ENCODE measurements around the gene SBK1. TPM values are rescaled to one million over a fixed set of nuclear protein-coding genes. Genes with fewer than 3 reads are reported as not detected.

SBK1 gene
- total RNA-seq, 1 donor from 2014 or later = under 0.01 TPM

DNA sequence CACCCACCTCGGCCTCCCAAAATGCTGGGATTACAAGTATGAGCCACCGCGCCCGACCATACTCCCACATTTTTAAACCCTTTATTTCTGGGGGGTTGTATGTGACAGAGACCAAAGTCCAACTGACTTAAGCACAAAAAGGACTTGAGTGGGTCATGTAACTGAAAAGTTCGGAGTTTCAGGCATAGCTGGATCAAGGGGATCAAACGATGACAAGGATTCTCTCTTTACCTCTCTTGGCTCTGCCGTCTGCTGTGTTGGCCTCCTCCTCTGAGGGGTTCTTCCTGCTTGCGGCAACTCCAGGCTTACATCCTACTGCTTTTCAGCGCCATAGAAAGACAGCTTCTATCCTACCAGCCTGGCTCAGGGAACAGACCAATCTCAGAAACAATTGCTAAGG, 9.2 kb upstream of the SBK1 start:
- no peak for DNase-seq

DNA sequence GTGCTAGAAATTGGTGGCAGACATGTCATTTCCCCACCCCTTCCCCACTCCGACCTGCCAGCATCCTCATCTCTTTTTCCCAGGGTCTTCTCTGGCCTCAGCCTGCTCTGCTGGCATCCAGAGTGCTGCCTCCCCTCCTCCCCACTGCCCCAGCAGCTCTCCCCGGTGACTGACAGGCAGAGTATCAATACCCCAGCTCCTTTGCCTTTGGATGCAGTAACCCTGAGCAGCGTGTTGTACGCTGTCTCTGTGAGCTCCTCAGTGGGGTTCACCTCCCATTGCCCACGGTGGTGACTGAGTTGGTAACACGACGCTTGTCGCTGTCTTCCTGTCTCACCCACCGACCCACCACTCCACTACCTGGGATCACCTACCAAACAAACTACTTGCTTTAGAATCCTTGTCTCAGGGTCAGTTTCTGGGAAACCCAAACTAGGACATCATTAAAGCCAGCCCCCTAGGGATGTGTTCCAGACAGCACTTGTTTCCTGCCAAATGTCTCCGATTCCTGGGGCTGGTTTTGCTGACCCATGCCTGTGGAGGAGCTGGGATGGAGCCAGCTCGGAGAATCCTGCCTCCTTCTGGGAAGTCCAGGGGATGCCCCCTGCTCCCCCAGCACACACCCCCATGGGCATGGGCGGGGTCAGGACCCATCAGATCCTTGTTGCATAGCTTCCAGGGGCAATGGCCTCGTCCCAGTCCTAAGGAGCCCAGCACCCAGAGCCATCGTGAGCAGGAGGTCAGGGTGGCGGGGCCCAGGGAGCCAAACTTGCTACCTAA, 8.3 kb upstream of the SBK1 start:
- no peak for DNase-seq

DNA sequence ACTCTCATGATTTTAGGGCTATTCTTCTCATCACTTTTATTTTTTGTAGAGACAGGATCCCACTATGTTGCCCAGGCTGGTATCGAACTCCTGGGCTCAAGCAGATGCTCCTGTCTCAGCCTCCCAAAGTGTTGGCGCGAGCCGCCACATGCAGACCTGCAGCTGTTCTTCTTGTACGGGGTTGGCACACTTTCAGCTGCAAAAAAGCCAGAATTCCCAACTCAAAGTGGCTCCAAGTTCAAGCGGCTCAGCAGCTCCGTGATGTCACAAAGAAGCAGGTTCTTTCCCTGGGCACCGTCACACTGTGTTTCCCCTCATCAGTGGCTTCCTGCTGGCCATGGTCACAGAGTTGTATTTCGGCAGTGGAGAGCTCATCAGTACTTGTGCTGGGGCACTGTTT, 6.7 kb upstream of the SBK1 start:
- no peak for DNase-seq

DNA sequence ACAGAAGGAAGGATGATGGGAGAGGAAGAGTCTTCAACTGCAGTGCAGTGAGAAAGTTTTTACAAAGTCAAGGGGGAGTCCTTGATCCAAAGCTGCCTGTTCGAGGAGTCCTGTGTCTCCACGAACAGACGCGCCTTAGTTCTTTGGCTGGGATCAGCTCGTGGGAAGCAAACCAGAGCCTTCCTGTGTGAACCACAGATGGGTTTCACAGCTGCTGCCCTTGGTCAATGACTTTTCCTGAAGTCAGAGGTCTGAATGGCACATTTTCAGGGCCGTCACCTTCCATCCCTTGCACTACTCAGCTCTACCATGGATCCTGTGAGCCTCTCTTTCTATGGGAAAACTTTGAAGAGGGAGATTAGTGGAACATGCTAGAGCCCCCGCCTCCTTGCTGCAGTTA, 4.2 kb upstream of the SBK1 start:
- no peak for DNase-seq

DNA sequence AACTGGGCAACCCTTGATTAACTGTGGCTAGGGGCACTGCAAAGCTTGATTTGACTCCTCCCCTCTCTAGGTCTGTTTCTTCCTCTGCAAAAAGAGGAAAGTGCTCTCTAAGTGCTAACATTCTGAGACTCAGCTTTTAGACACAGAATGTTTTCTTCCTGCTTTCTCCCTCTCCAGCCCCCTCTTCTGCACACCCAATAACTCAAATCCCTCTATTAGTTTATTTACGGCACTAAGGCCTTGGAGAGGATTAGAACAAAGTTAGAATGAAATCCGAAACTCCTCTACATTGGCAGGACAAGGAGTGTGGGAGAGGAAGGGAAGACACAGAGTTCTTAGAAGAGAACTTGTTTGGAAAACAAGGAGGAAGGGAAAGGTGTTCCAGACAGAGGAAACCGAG, 3.3 kb upstream of the SBK1 start:
- DNase-seq = no peak

DNA sequence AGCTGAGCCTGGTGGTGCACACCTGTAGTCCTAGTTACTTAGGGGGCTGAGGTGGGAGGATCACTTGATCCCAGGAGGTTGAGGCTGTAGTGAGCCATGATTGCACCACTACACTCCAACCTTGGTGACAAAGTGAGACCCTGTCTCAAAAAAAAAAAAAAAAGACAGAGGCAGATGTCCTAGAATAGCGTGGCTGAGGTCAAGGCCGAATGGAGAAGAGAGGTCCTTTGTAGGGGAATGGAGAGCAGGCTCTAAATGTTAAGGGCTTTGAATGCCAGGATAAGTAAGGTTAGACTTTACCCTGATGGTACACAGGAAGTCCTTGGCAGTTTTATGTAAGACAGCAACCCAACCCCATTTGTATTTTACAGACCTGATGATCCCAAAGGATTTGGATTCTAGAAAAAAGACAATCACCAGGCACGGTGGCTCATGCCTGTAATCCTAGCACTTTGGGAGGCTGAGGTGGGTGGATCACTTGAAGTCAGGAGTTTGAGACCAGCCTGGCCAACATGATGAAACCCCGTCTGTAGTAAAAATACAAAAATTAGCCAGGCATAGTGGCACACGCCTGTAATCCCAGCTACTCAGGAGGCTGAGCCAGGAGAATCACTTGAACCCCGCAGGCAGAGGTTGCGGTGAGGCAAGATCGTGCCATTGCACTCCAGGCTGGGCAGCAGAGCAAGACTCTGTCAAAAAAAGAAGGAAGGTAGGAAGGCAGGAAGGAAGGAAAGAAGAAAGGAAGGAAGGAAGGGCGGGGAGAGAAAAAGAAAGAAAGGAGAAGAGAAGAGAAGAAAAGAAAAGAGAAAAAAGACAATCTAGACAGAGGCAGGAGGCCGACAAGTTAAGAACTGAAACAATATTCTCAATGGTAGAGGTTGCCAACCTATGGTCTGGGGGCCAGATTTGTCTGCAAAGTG, 2.1 kb upstream of the SBK1 start:
- DNase-seq = no peak

DNA sequence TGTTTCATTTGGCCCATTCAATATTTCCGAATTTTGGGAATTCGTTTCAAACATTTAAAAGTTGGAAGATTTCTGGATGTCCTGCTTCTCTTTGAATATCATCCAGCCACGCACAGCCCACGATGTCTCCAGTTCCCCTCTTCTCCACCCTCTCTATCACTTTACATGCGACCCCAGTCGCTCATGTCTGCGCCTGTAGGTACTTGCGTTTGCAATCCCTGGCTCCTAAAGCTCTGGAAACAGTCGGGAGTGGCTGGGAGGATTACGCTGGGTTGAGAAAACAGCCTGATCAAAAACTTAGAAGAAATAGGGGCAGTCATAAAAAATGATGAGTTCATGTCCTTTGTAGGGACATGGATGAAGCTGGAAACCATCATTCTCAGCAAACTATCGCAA, 1.5 kb upstream of the SBK1 start:
- DNase-seq = no peak

DNA sequence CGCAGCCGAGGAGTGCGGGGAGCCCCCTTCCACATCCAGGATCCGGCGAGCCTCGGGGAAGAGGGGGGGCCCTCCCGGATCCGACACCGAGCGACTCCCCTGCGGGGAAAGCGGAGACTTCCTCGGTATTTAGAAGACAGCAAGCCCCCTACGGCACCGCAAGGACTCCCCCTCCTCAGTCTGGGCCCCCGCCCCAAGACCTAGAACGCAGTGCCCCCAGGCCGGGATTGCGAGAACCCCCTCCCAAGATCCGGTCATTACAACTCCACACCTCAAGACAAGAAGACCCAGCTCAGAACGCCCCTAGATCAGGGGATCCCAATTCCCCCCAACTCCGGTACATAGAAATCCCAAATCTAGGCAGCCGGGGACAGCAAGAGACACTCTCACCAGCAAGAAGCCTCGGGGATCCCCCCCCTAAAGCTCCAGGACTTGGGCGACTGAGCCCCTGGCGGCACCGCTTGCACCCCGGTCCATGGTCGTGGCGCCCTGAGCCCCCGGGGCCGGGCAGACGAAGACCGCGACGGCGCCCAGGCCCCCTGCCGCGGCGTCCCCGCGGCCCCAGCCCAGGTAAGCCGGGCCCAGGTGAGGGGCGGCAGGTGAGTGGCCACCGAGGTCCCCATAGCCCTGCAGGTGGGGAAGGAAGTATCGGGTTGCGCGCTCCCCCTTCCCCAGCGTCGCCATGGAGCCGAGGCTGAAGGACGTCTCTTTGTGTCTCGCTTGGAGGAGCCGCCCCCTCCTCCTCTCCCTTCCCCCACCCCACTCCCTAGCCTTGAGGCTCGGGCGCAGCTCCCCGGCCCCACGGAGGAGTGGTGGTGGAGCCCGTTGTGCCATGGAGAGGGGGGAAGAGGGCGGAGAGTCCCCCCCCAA, 641 bp downstream of the SBK1 start:
- DNase-seq = no peak

DNA sequence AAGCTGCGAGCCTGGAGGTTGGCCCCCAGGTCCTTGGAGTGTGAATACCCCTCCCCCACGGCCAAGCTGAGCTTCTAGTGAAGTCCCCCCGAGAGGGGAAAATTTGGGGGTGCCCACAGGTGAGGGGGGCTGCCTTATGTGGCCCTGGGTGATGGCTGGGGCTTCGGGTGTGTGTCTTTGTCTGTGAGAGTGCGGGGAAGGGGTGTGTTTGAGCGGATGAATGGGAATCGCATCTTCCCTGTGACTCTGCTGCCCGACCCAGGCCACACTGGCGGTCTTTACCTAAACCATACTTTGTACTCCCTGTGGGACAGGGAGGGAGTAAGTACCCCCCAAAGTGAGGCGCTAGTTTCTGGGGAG, 1.3 kb downstream of the SBK1 start:
- DNase-seq = no peak

DNA sequence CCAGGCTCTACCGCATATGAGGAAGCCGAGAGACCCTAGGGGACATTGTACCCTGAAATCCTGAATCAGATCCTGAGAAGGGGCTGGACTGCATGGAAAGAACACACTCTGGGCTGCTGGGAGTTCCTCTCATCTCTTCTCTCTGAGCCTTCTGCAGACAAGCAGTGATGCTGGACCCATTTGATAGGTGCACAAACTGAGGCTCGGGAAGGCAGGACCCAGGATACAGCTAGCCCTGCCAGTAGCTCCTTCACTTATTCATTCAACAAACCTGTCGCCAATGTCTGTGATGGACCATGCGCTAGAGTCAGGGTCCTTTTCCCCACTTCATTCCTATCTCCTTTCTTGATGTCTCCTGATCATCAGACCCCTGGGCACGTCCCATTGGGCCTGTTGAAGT, 1.9 kb downstream of the SBK1 start:
- DNase-seq = no peak

DNA sequence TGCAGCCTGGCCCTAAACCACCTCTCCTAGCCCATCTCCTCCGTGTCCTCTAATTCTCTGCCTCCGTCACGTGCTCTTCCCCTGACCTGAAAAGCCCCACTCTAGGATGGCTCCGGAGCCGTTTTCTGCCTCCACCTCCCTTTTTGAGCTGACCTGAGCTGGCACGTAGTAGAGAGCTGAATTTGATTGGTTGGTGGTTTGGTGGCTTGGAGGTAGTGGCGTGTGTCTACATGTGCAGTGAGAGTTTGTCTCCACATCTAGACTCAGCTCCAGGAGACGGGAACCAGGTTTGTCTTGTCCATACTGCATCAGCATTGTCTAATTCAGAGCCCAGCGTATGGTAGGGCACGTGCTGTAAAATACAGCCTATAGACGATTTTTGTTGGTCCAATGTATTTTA, 3.0 kb downstream of the SBK1 start:
- no peak for DNase-seq

DNA sequence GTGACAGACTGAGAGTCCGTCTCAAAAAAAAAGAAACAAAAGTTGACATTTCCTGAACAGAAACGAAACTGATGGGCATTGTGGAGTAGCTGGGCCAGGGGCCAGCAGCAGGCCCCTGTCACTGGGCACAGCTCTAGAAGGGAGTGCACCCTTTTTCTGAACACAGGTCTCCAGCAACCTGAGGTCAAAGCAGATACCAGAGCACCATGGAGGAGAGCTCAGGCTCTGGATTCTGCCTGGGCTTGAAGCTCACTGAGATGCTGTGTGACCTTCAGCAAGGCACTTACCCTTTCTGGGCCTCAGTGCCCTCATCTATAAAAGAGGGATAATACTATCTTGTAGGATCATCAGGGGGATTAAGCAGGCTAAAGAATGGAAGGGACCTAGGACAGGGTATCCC, 5.0 kb downstream of the SBK1 start:
- no peak for DNase-seq

DNA sequence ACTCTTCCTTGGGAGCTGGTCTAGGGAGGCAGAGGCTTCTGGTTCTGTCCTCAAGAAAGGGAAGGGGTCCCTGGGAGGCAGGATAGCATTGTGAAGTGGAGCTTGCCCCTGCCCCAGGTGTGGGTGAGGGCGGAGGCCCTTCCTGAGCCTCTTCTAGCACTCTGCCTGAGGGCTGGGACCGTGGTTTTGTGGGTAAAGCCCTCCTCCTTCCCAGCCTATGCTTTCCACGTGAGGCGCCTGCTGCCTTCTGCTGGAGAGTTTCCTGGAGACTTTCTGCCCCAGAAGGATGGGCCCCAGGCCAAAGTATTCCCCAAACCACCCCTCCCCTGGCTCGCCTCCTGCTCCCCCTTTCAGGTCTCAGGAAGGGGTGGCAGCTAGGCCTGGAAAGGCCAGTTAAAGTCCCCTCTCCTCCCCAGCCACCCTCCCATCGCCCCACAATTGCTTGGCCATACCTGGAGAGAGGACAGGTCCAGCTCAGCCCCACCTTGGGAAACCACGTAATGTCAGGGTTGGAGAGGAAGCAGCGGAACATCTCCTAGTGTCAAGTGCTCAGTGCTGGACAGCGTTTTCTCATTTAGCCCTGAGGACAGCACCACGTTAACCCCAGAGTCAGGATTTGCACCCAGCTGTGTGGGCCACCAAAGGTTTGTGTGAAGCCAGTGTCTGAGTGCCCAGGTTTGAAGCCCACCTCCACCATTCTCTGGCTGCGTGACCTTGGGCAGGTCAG, 5.6 kb downstream of the SBK1 start:
- no peak for DNase-seq

DNA sequence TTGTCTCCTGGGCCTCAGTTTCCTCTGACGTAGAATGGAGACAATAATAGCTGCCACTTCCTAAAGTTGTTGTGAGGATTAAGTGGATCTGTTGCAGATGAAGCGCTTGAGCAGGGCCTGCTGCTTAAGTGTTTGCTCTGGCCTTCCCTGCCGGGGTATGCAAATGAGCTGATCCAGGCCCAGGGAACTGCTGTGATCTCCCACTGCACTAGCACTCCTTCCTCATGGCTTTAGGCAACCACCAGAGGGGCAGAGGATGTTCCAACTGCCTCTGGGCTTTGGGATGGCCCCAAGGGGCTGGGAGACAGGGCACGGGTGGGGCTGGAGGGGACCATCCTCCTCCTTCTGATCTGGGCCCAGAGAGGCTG, 6.2 kb downstream of the SBK1 start:
- no peak for DNase-seq

DNA sequence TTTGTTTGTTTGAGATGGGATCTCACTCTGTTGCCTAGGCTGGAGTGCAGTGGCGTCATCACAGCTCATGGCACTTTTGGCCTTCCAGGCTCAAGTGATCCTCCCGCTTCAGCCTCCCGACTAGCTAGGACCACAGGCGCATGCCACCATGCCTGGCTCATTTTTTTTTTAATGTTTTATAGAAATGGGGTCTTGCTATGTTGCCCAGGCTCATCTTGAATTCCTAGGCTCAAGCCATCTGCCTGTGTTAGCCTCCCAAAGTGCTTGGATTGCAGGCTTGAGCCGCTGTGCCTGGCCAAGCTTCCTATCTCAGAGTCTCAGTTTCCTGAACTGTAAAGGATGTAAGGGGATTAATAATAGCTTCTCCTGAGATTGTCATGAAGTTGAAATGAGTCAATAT, 8.0 kb downstream of the SBK1 start:
- DNase-seq = no peak

DNA sequence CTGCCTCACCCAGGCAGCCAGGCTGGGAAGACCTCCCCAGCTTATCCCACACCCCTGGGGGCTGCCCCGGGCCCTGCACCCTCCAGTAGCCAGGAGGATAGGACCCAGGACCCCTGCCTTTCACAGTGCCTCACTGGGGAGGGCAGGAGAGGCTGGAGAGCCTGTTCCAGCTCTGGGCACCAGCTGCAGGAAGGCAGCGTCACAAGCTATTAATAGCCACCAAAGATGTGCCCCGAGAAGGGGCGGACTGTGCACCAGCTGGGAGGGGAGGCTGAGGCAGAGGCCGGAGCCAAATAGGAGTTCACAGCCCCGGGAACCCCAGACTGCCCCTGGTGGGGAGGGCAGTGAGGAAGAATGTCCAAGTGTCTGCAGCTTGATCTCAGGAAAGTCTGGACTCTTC, 8.8 kb downstream of the SBK1 start:
- DNase-seq = no peak

DNA sequence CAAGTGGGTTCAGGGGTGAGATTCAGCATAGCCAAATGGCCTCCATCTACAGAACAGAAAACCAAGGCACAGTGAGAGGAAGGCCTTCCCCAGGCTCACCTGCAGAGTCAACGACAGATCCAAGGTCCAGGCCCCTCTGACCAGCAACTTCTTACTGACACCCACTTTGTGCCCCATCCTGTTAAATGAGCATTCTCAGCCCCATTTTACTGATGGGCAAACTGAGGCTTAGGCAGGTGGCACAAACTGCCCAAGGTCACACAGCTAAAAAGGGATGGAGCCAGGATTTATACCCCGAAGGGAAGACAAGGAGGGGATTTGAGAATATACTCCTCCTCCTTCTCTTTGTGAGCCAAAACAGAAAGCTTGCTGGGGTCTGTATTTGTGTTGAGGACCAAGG, 9.3 kb downstream of the SBK1 start:
- no peak for DNase-seq

DNA sequence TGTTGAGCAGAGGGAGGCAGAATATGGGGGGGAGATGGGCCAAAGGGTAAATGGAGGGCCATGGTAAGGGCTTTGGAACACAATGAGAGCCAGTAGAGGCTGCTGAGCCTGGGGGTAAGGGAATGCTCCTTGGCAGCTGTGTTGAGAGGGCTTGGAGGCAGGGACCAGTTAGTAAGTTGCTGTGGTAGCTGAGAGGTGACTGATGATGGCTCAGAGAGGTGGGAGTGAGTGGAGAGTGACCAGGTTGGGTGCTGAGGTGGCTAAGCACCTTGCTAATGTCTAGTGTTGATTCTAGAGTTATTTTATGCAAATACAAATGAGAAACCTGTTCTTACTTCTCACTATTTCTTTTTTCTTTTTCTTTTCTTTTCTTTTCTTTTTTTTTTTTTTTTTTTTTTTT, 10.8 kb downstream of the SBK1 start:
- DNase-seq = no peak

DNA sequence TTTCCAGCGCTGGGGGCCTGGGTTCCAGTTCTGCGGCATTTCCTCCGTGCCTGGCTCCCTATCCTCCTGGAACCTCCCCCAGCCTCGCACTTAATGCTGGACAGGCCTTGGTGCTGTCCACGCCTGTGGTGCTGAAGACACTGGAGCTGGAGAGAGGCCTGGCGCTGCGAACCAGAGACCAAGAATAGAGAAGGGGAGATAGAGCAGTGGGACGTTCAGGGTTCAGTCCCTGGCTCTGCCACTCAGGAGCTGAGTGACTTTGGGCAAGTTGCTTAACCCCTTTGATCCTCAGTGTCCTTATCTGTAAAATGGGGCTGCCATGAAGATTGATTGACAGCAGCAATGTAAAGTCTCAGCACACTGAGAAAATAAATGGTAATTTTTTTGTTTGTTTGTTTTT, 11.9 kb downstream of the SBK1 start:
- peak; percentile 58 for DNase-seq

DNA sequence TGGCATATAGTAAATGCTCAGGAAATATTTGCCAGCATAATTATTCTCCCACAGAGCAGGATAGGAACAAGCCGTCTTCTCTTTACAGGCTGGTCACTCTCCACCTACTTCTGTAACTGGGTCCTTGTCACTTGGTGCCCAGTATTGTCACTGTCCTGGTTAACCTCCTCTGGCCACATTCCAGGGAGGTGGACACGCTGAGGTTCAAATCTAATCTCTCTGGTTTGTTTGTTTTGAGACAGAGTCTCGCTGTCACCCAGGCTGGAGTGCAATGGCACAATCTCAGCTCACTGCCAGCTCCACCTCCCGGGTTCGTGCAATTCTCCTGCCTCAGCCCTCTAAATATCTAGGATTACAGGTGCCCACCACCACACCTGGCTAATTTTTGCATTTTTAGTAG, 15.6 kb downstream of the SBK1 start:
- no peak for DNase-seq

DNA sequence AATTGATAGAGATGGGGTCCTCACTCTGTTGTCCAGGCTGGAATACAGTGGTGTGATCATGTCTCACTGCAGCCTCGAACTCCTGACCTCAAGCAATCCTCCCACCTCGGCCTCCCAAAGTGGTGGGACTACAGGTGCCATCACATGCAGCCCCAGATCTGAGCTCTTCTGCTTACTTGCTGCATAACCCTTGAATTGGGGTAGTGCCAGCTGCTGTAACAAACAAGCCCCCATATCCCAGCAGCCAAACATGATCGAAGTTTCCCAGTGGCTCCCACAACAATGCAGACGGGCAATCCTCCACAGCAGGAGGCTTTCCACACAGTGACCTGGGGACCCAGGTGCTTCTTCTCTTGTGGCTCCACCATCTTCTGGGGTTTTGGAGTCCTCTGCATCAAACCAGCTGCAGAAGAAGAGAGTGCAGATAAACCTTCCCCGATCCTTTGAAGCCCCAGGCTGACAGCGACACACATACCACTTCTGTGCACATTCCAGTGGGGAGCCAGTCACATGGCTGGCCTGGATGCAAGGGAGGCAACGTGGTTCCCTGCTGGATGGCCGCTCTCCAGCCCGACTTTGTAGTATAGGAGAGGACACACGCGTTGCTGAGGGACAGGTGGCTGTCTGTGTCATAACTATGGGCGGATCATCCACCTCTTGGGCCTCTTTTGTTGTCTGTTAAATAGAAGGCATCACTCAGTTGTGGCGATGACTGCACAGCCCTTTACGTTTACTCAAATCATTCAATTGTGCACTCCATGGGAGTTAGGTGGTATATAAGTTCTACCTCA, 16.7 kb downstream of the SBK1 start:
- no peak for DNase-seq

DNA sequence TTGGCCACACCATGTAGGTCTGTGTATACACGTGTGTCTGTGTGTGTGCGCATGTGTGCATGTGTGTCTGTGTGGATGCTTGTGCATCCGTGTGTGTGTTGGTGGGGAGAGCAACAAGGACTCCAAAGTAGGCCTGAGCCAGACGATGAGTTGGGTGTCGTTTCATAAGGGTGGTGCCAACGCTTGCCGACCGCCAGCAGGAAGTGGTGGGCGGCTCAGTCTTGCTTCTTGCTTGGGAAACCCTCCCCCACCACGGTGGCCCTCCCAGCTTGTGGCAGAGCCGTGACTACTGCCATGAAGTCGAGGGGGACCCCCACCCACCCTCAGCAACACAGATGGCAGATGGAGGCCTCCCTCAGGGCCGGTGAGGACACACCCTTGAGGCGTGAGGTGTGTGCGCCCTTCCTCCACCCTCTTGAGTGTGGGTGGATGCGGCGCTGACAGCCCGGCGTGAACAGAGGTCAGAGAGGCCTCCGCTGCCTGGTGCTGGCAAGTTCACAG, 17.5 kb downstream of the SBK1 start:
- no peak for DNase-seq
